ENCODE data around the gene HUS1.
"Not testable (repeated sequence)": the region's sequence is repeated elsewhere in the genome, so short reads cannot be mapped to it uniquely, and the experiment has no call there.

Gene HUS1

GRCh38 chr7:47923081-47923875 is 56.1 kb downstream of the HUS1 start:
- DNase-seq (ENCODE audit: low read depth, low spot score), result not testable (repeated sequence)

- not testable (repeated sequence) for DNase-seq (ENCODE audit: low read depth, low spot score)
Observed at GRCh38 chr7:47916514-47916913, 62.9 kb downstream of the HUS1 start.

- no peak for DNase-seq (ENCODE audit: low read depth, low spot score)
Observed at GRCh38 chr7:47915616-47915976, 63.8 kb downstream of the HUS1 start.

- DNase-seq (ENCODE audit: low read depth, low spot score), result no peak
Observed at GRCh38 chr7:47914717-47915615, 64.4 kb downstream of the HUS1 start.

All from smooth muscle cell of the brain vasculature (primary cell).